ENCODE results near the gene CYB561D2.
A peak's percentile ranks its signal among the peaks of the same experiment; 100 is the strongest.

The CYB561D2 gene

GRCh38 chr3:50365080-50365841 lies 14.6 kb downstream of the CYB561D2 start:
- H3K9me3 ChIP-seq (ENCODE audit: control insufficient read depth in 1 of 2, low read length in 2 of 2), result no peaks in the 10 kb centered on the region
- H3K4me3 ChIP-seq (ENCODE audit: low read depth in 1 of 2, low read length in 2 of 2), result peak overlapping the region; percentile 85 to 88
- H3K4me1 ChIP-seq (ENCODE audit: control insufficient read depth in 1 of 2, insufficient read depth in 2 of 2, low read length in 2 of 2), result peaks cover 8 to 16% of the 10 kb centered on the region in 2 donors
- H3K27me3 ChIP-seq (ENCODE audit: control insufficient read depth in 1 of 2, insufficient read depth in 2 of 2, low read length in 2 of 2), result no peaks in the 10 kb centered on the region
- H3K9ac ChIP-seq (ENCODE audit: low read depth in 1 of 2, low read length in 2 of 2), result peak overlapping the region; percentile 74 to 78
- peak overlapping the region; percentile 50 for H3K27ac ChIP-seq (ENCODE audit: low read depth, low read length)
- no peaks in the 10 kb centered on the region for H3K36me3 ChIP-seq (ENCODE audit: control insufficient read depth in 1 of 2, insufficient read depth in 2 of 2, low read length in 2 of 2)

- Histone ChIP-seq H3K4me1 (ENCODE audit: control insufficient read depth in 1 of 2, insufficient read depth in 2 of 2, low read length in 2 of 2) (peaks cover 8 to 16% of the 10 kb centered on the region in 2 donors), H3K27ac (ENCODE audit: low read depth, low read length) (no peak overlapping the region), H3K36me3 (ENCODE audit: control insufficient read depth in 1 of 2, insufficient read depth in 2 of 2, low read length in 2 of 2) (no peaks in the 10 kb centered on the region), H3K9ac (ENCODE audit: low read depth in 1 of 2, low read length in 2 of 2) (peak overlapping the region; percentile 74 to 78), H3K27me3 (ENCODE audit: control insufficient read depth in 1 of 2, insufficient read depth in 2 of 2, low read length in 2 of 2) (no peaks in the 10 kb centered on the region), H3K4me3 (ENCODE audit: low read depth in 1 of 2, low read length in 2 of 2) (peak overlapping the region; percentile 85 to 88), H3K9me3 (ENCODE audit: control insufficient read depth in 1 of 2, low read length in 2 of 2) (no peaks in the 10 kb centered on the region)
Observed at GRCh38 chr3:50365842-50366220, 15.2 kb downstream of the CYB561D2 start.

- Histone ChIP-seq H3K9me3 (ENCODE audit: control insufficient read depth in 1 of 2, low read length in 2 of 2) (no peaks in the 10 kb centered on the region), H3K27me3 (ENCODE audit: control insufficient read depth in 1 of 2, insufficient read depth in 2 of 2, low read length in 2 of 2) (no peaks in the 10 kb centered on the region), H3K36me3 (ENCODE audit: control insufficient read depth in 1 of 2, insufficient read depth in 2 of 2, low read length in 2 of 2) (no peaks in the 10 kb centered on the region), H3K4me3 (ENCODE audit: low read depth in 1 of 2, low read length in 2 of 2) (no peak overlapping the region), H3K9ac (ENCODE audit: low read depth in 1 of 2, low read length in 2 of 2) (no peak overlapping the region), H3K4me1 (ENCODE audit: control insufficient read depth in 1 of 2, insufficient read depth in 2 of 2, low read length in 2 of 2) (peaks cover 11 to 24% of the 10 kb centered on the region in 2 donors), H3K27ac (ENCODE audit: low read depth, low read length) (no peak overlapping the region)
Observed at GRCh38 chr3:50369012-50369670, 18.5 kb downstream of the CYB561D2 start.

- Histone ChIP-seq H3K9ac (ENCODE audit: low read depth in 1 of 2, low read length in 2 of 2) (no peak overlapping the region), H3K36me3 (ENCODE audit: control insufficient read depth in 1 of 2, insufficient read depth in 2 of 2, low read length in 2 of 2) (no peaks in the 10 kb centered on the region), H3K9me3 (ENCODE audit: control insufficient read depth in 1 of 2, low read length in 2 of 2) (no peaks in the 10 kb centered on the region), H3K27me3 (ENCODE audit: control insufficient read depth in 1 of 2, insufficient read depth in 2 of 2, low read length in 2 of 2) (no peaks in the 10 kb centered on the region), H3K4me3 (ENCODE audit: low read depth in 1 of 2, low read length in 2 of 2) (no peak overlapping the region), H3K4me1 (ENCODE audit: control insufficient read depth in 1 of 2, insufficient read depth in 2 of 2, low read length in 2 of 2) (peaks cover 8 to 14% of the 10 kb centered on the region in 2 donors), H3K27ac (ENCODE audit: low read depth, low read length) (no peak overlapping the region)
Observed at GRCh38 chr3:50370594-50370993, 19.9 kb downstream of the CYB561D2 start.

- Histone ChIP-seq H3K4me1 (ENCODE audit: control insufficient read depth in 1 of 2, insufficient read depth in 2 of 2, low read length in 2 of 2) (peaks cover 4 to 8% of the 10 kb centered on the region in 2 donors), H3K27ac (ENCODE audit: low read depth, low read length) (no peak overlapping the region), H3K9ac (ENCODE audit: low read depth in 1 of 2, low read length in 2 of 2) (no peak overlapping the region), H3K36me3 (ENCODE audit: control insufficient read depth in 1 of 2, insufficient read depth in 2 of 2, low read length in 2 of 2) (no peaks in the 10 kb centered on the region), H3K4me3 (ENCODE audit: low read depth in 1 of 2, low read length in 2 of 2) (no peak overlapping the region), H3K27me3 (ENCODE audit: control insufficient read depth in 1 of 2, insufficient read depth in 2 of 2, low read length in 2 of 2) (no peaks in the 10 kb centered on the region), H3K9me3 (ENCODE audit: control insufficient read depth in 1 of 2, low read length in 2 of 2) (no peaks in the 10 kb centered on the region)
Observed at GRCh38 chr3:50371133-50371685, 20.5 kb downstream of the CYB561D2 start.

GRCh38 chr3:50372349-50372748 lies 21.7 kb downstream of the CYB561D2 start:
- Histone ChIP-seq H3K9me3 (ENCODE audit: control insufficient read depth in 1 of 2, low read length in 2 of 2) (no peaks in the 10 kb centered on the region), H3K27me3 (ENCODE audit: control insufficient read depth in 1 of 2, insufficient read depth in 2 of 2, low read length in 2 of 2) (no peaks in the 10 kb centered on the region), H3K4me1 (ENCODE audit: control insufficient read depth in 1 of 2, insufficient read depth in 2 of 2, low read length in 2 of 2) (peaks cover 4 to 8% of the 10 kb centered on the region in 2 donors), H3K27ac (ENCODE audit: low read depth, low read length) (no peak overlapping the region), H3K4me3 (ENCODE audit: low read depth in 1 of 2, low read length in 2 of 2) (no peak overlapping the region), H3K9ac (ENCODE audit: low read depth in 1 of 2, low read length in 2 of 2) (no peak overlapping the region), H3K36me3 (ENCODE audit: control insufficient read depth in 1 of 2, insufficient read depth in 2 of 2, low read length in 2 of 2) (no peaks in the 10 kb centered on the region)

GRCh38 chr3:50373146-50374051 lies 22.7 kb downstream of the CYB561D2 start:
- H3K4me1 ChIP-seq (ENCODE audit: control insufficient read depth in 1 of 2, insufficient read depth in 2 of 2, low read length in 2 of 2), result peaks cover 4 to 8% of the 10 kb centered on the region in 2 donors
- no peaks in the 10 kb centered on the region for H3K9me3 ChIP-seq (ENCODE audit: control insufficient read depth in 1 of 2, low read length in 2 of 2)
- no peak overlapping the region for H3K4me3 ChIP-seq (ENCODE audit: low read depth in 1 of 2, low read length in 2 of 2)
- no peaks in the 10 kb centered on the region for H3K36me3 ChIP-seq (ENCODE audit: control insufficient read depth in 1 of 2, insufficient read depth in 2 of 2, low read length in 2 of 2)
- H3K9ac ChIP-seq (ENCODE audit: low read depth in 1 of 2, low read length in 2 of 2), result no peak overlapping the region
- H3K27ac ChIP-seq (ENCODE audit: low read depth, low read length), result no peak overlapping the region
- H3K27me3 ChIP-seq (ENCODE audit: control insufficient read depth in 1 of 2, insufficient read depth in 2 of 2, low read length in 2 of 2), result no peaks in the 10 kb centered on the region

GRCh38 chr3:50374363-50375257 lies 23.9 kb downstream of the CYB561D2 start:
- Histone ChIP-seq H3K27ac (ENCODE audit: low read depth, low read length) (no peak overlapping the region), H3K27me3 (ENCODE audit: control insufficient read depth in 1 of 2, insufficient read depth in 2 of 2, low read length in 2 of 2) (no peaks in the 10 kb centered on the region), H3K36me3 (ENCODE audit: control insufficient read depth in 1 of 2, insufficient read depth in 2 of 2, low read length in 2 of 2) (no peaks in the 10 kb centered on the region), H3K4me1 (ENCODE audit: control insufficient read depth in 1 of 2, insufficient read depth in 2 of 2, low read length in 2 of 2) (peaks cover 4 to 8% of the 10 kb centered on the region in 2 donors), H3K9me3 (ENCODE audit: control insufficient read depth in 1 of 2, low read length in 2 of 2) (no peaks in the 10 kb centered on the region), H3K4me3 (ENCODE audit: low read depth in 1 of 2, low read length in 2 of 2) (no peak overlapping the region), H3K9ac (ENCODE audit: low read depth in 1 of 2, low read length in 2 of 2) (no peak overlapping the region)

GRCh38 chr3:50375258-50375931 lies 24.7 kb downstream of the CYB561D2 start:
- H3K27me3 ChIP-seq (ENCODE audit: control insufficient read depth in 1 of 2, insufficient read depth in 2 of 2, low read length in 2 of 2), result no peaks in the 10 kb centered on the region

More at GRCh38 chr3:50375258-50375931, 24.7 kb downstream of the CYB561D2 start:
- Histone ChIP-seq H3K4me1 (ENCODE audit: control insufficient read depth in 1 of 2, insufficient read depth in 2 of 2, low read length in 2 of 2) (peaks cover 4 to 8% of the 10 kb centered on the region in 2 donors), H3K36me3 (ENCODE audit: control insufficient read depth in 1 of 2, insufficient read depth in 2 of 2, low read length in 2 of 2) (no peaks in the 10 kb centered on the region), H3K27ac (ENCODE audit: low read depth, low read length) (no peak overlapping the region), H3K9ac (ENCODE audit: low read depth in 1 of 2, low read length in 2 of 2) (no peak overlapping the region), H3K4me3 (ENCODE audit: low read depth in 1 of 2, low read length in 2 of 2) (no peak overlapping the region), H3K9me3 (ENCODE audit: control insufficient read depth in 1 of 2, low read length in 2 of 2) (no peaks in the 10 kb centered on the region)
